HG03571 (cell line): Measurements from ENCODE around the gene CXCR1.
"Not testable (repeated sequence)": the region's sequence is repeated elsewhere in the genome, so short reads cannot be mapped to it uniquely, and the experiment has no call there.

Source experiments
- ATAC-seq: cut with Tn5 transposase; IDR thresholded peaks from one replicate; pipeline ENCODE4 v1.9.1; 2021; ENCODE audit not compliant: unreplicated experiment

The CXCR1 gene

DNA sequence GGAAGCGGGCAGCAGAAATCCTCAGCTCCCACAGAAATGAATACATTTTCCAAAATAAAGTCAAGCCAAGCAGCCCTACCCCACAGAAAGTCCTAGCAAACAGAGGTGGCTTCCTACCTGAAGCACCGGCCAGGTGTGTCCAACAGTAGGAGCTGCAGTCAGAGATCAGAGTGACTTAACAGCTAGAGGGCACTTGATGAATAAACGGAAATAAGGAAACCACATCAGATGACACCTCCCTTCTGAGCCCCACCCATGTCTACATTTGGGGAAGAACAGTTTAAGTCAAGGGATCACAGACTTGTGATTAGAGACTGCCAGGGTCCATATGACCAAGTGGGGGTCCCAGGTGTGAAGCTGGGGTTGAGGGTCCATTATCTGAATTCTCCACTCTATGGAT is at the start of gene CXCR1:
Gene CXCR1 (minus strand): TSS at position 172 of the 400 bp plus-strand sequence. CDS start 1,751 bp downstream, outside the sequence.
- ATAC-seq = no peak

DNA sequence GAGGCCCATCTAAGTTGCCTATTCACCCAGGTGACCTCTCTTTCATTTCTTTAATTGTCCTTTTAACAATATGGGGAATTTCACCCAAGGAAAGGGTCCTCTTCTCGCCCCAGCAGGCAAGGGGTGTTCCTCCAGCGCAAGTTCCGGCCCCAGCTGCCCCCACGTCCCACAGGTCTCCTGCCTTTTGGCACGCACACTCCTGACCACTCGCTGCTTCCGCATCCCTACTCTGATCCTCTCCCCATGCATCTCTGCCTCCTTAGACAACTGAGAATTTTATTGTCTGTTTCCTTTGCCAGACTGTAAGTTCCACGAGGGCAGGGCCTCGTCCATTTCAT is 49.5 kb upstream of the CXCR1 start:
- ATAC-seq = no peak

DNA sequence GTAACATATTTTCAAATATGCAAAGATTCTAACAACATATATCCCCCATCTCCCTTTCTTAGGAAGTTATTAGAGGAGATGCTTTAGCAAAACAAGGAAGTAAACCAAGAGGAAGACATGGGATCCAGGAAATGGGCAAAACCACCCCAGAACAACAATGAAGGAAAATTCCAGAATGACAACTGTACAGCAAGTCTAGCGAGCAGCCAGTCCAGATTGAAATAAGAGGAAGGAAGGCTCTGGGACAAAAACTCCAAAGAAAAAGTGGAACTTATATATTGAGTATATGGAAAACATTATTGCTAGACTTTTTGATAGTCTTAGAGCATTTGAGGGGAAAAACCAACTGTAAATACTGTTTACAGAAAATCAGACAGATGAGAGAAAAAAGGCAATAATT is 47.4 kb upstream of the CXCR1 start:
- ATAC-seq = no peak

DNA sequence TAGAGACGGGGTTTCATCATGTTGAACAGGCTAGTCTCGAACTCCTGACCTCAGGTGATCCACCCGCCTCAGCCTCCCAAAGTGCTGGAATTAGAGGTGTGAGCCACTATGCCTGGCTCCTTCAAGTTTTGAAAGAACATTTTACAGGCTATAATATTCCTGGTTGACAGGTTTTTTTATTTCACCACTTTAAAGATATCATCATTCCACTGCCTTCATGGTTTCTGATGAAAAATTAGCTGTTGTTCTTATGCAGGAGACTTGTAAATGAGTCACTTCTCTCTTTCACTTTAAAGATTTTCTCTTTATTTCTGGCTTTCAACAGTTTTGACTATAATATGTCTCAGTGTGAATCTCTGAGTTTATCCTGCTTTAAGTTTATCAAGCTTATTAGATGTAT is 42.3 kb upstream of the CXCR1 start:
- no peak for ATAC-seq

DNA sequence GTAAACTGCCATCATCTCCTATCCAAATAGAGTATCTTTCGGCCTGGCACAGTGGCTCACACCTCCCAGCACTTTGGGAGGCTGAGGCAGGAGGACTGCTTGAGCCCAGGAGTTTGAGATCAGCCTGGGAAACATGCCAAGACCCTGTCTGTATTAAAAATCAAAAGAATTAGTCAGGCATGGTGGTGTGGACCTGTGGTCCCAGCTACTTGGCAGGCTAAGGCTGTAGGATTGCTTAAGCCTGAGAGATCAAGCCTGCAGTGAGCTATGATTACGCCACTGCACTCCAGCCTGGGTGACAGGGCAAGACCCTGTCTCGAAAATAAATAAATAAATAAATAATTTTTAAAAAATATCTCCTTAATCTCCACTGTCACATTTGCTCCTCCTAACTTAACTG is 35.5 kb upstream of the CXCR1 start:
- no peak for ATAC-seq

DNA sequence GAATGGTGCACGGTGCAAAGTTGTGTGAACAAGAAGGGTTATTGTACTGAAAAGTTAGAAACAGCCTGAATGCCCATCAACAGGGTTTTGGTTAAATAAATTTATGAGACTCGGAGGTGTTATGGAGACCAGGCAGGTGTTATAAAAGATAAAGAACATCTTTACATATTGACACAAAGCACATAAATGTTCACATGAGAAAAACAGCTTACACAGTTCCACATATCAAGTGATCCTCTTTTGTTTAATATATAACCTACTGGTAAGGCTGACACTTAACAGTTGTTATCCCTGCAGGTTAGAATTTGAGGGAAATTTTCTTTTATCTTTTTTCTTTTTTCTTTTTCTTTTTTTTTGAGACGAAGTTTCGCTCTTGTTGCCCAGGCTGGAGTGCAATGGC is 30.2 kb upstream of the CXCR1 start:
- no peak for ATAC-seq

DNA sequence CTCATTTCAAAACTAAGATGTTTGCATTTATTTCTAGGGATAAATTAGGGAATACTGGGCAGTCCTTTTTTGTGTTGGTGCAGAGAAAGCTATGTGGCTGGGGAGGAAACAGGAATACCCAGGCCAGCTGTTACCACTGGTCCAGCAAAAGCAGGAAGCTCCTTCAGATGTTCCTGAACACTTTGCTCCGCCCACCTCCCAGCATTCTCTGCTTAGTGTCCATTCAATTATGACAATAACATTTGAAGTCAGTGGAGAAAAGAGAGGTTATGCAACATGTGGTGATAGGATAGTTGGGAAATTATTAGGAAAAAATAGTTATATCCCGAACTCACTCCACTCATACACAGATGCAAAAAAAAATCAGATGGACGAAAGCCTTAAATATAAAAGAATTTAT is 28.1 kb upstream of the CXCR1 start:
- ATAC-seq = no peak

DNA sequence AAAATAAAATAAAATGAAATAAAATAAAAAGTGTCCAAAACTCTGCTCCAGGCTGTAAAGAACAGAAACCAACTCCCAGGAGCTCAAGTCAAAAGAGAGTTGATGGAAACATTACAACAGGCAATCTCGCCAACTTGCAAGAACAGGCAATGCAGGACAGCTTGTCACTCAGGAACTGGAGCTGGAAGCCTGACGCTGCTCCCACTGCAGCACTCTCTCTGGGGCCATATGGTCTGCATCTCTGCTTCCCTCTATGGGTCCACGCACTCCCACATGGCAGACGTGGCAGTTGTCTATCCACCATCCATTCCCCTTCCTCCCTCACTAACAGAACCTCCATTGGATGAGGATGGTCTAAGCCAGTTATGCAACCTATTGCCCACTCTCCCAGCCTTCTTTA is 26.9 kb upstream of the CXCR1 start:
- no peak for ATAC-seq

DNA sequence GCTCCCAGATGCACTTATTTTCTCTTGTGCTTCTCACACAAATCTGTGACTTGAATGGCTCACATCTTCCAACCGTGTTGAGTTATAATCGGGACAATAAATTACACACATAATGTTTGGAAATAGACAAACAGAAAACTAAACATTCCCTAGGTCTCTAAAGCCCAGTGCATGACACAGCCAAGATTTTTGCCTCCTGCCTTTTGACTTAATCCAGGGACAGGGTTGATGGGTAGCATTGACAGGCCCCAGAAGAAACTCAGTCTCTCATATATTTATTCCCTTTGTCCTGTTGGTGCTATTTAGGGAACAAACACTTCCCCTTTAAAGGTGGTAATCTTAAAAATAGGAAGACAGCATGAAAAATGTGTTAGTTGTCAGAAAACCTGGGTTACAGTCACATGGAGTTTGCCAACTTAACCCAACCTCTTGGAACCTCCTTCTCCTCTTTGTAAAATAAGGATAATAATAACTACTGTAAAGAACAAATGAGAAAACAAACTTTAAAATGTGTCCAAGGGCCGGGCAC is 26.2 kb upstream of the CXCR1 start:
- no peak for ATAC-seq

DNA sequence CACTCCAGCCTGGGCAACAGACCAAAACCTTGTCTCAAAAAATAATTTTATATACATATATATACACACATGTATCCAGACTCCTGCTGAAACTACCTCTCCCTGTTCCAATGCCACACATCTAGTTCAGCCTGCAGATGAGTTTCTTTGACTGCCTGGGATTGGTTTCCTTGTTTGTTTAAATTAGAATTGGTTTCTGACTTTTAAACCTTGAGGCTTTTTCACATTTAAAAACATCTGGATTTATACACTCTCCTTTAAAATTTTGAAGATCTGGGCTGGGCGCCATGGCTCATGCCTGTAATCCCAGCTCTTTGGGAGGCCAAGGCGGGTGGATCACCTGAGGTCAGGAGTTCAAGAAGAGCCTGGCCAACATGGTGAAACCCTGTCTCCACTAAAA is 21.8 kb upstream of the CXCR1 start:
- no peak for ATAC-seq

DNA sequence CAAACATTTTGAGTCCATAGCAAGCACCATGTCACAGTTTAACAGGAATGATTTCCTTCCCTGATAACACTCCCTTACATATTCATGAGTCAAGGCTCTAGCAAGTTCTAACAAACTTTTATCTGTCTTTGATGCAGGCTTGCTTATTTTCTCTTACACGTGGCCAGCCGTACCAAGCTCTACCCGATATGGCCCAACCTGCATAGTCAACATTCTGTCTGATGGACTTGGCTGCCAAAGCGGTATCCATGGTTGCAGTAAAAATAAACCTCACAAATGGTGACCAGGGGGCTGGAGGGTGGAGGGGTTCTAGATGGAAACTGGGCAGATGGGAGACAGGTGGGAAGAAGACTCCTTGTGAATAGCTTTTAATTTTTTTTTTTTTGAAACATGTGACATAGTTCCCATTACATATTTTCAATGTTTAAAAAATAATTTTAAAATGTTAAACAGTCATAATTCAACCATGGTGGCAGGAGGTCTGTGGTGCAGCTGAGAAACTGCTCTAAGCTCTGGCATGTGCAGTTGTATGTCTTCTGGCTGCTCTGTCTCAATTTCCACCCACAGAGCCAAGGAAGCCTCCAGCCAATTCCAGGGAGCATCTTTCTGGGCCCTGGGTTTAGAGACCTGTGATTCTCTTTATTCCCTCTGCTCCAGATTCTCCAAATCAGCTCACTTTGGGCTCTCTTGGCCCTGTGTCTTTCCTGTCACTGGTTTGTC is 20.7 kb upstream of the CXCR1 start:
- no peak for ATAC-seq

DNA sequence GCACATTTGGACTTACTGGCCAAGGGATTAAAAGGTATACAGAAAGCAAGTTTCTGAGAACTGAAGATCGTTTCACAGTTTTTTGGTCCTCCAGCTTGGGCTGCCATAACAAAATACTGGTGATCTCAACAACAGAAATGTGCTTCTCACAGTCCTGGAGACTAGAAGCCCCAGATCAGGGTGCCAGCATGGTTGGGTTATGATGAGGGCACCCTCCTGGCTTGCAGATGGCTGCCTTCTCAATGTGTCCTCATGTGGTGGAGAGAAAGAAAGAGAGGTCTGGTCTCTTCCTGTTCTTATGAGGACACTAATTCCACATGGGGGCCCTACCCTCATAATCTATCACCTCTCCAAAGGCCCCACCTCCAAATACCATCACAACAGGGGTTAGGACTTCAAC is 20.1 kb upstream of the CXCR1 start:
- no peak for ATAC-seq

DNA sequence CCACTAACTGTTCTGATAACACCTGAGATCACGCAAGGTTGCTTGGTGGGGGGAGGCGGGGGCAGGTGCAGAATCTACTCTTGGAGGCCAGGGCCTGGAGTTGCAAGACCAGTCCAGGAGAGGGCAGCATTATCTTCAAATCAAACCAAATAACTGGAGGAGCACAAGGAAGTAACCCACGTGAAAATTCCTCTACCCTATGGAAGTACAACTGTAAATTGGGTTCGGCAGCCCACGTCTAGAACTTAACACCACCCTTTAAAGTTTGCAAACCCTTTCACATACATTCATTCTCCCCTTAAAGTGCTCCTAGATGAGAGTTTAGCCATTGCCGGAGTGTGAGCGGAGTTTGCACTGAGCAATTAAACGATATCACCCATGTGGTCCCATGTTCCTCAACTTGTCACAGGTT is 19.6 kb upstream of the CXCR1 start:
- no peak for ATAC-seq

DNA sequence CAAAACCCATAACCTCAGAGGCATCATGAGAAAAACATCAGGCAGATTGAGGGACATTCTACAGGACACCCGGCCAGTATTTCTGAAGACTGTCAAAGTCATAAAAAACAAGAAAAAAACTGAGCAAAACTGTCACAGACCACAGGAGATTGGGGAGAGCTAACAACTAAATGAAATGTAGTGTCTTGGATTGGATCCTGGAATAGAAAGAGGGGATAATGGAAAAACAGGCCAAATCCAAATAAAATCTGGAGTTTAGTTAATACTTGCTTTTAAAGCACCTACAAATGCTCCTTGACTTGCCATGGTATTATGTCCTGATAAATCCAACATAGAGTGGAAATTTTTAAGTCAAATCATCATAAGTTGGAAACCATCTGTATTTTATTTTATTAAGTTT is 17.6 kb upstream of the CXCR1 start:
- no peak for ATAC-seq

DNA sequence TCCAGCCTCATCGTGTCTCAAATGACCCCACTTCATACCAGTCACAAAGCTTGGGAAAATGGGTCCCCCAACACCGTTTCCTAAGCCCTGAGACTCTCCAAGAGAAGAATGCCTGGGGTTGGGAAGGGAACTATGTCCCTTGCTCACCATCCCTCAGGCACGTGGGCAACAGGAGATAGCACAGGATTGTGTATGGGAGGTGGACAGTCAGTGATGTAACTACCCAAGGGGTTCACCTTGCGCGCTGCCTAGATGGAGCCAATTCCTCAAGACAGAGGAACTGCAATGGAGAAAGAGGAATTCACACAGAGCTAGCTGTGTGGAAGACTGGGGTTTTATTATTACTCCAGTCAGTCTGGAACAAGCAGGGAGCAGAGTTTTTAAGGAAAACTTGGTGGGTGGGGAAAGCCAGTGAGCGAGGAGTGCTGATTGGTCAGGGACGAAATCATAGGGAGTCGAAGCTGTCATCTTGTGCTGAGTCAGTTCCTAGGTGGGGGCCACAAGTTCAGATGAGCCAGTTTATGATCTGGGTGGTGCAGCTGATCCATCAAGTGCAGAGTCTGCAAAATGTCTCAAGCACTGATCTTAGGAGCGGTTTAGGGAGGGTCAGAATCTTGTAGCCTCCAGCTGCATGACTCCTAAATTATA is 13.8 kb upstream of the CXCR1 start:
- no peak for ATAC-seq

DNA sequence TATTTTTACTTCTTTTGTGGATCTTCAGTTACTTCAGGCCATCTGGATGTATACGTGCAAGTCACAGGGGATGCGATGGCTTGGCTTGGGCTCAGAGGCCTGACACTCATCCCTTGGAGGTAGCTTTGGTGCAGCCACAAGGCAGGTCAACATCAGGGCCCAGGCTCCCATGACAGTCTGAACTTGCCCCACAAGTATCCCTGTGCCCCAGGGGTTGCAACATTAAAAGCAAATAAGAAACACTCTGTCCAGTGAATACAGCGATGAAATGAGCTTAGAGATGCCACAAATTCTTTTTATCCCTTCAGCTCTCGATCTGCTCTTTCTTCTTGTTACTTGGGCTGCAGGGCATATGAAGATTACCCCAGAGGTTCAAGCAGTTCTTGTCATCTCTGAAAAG is 13.0 kb upstream of the CXCR1 start:
- ATAC-seq = no peak

DNA sequence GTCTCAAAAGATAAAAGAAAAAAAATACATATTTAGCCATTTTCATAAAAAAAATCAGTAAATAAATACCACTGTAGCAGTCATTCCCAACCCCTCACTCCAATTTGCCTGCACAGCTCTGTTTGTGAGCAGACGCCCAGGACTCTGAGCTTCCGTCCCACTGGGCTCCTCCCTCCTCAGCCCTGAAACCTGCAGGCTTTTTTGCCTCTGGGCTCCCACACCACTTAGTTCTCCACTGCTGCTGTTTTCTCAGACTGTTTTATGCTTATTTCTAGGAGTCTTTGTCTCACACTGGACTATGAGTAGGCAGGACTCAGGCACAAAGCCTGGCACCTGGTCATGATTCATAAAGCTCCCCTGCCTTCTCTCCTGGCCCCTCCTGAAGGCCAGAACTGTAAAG is 6.1 kb upstream of the CXCR1 start:
- ATAC-seq = no peak

DNA sequence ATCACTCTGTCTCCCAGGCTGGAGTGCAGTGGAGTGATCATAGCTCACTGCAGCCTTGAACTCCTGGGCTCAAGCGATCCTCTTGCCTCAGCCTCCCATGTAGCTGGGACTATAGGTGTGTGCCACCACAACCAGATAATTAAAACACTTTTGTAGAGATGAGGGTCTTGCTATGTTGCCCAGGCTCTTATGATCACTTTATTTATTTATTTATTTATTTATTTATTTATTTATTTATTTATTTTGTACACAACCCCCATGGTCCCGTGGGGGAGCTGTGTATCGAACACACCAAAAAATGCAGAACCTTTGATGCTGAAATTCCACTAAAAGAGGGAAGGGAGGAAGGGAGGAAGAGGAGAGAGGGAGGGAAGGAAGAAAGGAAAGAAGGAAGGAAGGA is 5.0 kb upstream of the CXCR1 start:
- not testable (repeated sequence) for ATAC-seq

DNA sequence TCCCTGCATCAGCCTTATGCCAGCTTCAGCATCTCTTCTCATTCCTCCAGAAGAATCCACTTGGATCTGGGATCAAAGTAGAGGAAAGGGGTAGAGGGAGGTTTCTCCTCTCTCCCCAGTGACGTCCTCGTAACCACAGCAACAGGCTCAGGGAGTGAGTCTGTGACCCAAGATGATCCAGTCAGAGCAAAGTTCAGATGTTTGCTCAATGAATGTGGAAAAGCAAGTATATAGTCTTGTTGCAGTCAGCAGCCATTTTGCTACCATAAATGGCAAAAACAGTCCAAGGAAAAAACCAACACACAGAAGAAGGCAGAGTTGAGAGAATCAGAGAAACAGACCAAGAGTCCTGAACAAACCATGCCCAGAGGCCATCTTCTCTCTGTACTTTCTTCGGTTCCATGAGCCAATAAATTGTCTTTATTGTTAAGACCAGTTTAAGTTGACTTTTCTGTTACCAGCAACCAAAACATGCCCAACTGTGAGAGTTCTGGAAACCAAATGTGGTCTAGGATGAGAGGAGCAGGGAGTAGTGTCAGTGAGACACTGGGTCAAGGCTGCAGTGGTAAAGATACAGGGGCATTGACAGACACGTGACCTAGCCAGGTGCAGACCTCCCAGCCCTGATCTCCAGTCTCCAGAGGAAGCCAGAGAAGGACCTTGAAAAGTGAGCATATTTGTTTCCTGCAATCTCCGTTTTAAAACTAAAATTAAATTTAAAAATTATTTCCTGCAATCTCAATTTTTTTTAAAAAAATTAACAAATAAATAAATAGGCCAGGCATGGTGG is 3.2 kb upstream of the CXCR1 start:
- ATAC-seq = no peak

DNA sequence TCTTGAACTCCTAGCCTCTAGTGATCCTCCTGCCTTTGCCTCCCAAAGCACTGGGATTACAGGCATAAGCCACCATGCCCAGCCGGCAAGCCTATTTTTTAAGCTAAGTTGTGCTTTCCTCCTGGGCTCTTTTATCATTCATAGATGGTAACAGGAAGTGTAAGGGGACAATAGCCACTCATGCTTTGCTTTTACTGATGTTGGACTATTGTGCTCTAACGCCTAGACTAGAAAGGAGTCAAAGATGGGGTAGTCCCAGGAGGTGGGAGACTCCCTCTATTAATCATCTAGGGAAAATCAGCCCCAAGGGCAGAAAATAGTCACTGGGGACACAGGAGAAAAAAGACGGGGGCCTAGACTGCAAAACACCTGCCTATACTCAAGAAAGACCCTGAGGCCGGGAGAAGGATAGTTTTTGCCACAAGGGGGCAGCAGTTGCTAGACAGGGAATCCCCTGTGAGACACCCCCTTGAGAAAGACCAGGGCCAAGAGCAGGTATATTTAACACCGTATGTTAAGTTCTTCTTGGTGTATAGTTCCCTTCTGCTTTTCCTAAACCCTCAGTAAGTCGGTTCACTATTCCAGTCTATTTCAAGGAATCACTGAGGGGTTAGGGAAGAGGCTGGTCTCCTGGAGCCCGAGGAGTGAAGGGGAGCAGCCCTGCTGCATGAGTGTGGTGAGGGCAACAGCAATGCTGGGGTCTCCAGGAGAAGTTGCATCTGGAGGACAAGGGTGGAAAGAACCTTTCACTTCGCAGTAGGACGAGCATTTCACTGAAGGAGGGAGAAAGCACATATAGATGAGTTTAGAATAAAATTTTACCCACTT is 2.1 kb upstream of the CXCR1 start:
- ATAC-seq = no peak

DNA sequence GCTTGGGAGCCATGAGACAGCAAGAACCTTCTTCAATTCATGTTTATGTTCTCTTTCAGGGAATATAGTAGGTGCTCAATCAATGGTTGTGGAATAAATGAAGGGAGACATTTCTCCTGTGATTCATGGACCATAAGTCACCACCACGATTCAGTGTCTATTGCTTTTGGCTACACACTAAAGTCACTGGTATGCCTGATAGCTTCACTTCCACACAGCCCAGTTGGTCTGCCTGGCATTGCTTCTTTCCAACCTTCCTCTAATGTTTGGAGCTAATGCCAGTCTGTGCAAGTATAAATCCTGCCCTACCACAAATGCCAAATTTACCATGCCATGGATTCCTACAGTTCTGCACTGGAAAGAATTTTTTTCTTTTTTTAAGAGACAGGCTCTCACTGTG is 1.3 kb upstream of the CXCR1 start:
- no peak for ATAC-seq
